Measurements from ENCODE around the gene HDHD3.
"Not testable (repeated sequence)": the region's sequence is repeated elsewhere in the genome, so short reads cannot be mapped to it uniquely, and the experiment has no call there.

The HDHD3 gene

DNA sequence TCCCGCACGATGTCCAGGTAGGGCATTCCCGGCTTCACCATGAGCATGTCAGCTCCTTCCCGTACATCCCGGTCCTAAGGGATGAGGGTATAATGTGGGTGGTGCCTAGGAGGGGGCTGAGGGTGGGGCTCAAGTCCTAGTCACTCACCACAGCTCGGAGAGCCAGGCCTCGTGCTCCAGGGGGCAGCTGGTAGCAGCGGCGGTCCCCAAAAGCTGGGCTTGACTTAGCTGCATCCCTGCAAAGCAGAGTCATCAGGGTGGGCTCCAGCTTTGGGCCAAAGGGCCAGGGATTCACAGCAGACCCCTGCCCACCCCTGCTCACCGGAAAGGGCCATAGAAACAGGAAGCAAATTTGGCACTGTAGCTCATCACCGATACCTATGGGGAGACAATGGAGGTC is 12.7 kb upstream of the HDHD3 start:
- DNase-seq (ENCODE audit: low spot score), result no peak

GRCh38 chr9:113388833-113389232 is 12.0 kb upstream of the HDHD3 start:
- no peak for DNase-seq (ENCODE audit: low spot score)

- peak; percentile 87 for DNase-seq (ENCODE audit: low spot score)
Measured at GRCh38 chr9:113387560-113388230, 10.9 kb upstream of the HDHD3 start.

- DNase-seq (ENCODE audit: low spot score), result no peak
Measured at GRCh38 chr9:113386571-113387393, 10.0 kb upstream of the HDHD3 start.

DNA sequence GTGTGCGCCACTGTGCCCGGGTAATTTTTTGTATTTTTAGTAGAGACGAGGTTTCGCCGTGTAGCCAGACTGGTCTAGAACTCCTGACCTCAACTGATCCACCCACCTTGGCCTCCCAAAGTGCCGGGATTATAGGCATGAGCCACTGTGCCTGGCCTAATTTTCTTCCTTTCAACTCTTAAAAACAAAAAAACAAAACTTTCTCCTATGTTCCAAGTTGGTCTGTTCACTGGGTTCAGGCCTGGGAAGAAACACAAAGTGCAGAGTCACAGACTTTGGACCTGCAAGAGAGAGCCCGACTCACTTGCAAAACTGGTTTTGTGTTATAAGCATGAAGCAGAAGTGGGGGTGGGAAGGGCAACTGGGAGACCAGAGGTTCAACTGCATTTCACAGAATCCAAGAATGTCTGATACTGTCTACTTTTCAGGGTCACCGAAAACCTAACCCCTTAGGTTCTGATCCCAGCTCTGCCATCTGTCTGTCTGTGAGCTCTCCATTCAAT is 5.2 kb upstream of the HDHD3 start:
- no peak for DNase-seq (ENCODE audit: low spot score)

DNA sequence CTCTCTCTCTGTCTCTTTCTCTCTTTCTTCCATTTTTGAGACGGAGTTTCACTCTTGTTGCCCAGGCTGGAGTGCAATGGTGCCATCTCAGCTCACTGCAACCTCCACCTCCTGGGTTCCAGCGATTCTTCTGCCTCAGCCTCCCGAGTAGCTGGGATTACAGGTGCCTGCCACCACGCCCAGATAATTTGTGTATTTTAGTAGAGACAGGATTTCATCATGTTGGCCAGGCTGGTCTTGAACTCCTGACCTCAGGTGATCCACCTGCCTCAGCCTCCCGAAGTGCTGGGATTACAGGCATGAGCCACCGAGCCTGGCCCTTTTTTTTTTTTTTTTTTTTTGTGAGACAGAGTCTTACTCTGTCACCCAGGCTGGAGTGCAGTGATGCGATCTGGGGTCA is 4.7 kb upstream of the HDHD3 start:
- DNase-seq (ENCODE audit: low spot score), result not testable (repeated sequence)

DNA sequence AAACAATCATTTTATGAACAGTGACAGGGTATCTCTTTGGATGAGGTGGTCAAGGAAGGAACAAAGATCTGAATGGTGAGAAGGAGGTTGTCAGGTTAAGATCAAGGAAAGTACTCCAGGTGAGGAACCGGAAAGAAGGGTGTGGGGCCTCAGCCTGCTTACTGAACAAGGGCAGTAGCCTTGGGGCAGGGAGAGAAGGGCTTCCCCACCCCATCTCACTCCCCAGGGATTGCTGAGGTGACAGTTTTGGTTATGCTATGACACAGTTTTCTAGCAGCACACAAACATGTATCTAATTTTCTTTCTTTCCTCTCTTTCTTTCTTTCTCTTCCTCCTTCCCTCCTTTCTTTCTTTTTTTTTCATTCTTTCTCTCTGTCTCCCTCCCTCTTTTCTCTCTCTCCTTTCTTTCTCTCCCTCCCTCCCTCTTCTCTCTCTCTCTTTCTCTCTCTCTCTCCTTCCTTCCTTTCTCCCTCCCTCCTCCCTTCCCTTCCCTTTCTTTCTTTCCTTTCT is 4.1 kb upstream of the HDHD3 start:
- DNase-seq (ENCODE audit: low spot score), result no peak

DNA sequence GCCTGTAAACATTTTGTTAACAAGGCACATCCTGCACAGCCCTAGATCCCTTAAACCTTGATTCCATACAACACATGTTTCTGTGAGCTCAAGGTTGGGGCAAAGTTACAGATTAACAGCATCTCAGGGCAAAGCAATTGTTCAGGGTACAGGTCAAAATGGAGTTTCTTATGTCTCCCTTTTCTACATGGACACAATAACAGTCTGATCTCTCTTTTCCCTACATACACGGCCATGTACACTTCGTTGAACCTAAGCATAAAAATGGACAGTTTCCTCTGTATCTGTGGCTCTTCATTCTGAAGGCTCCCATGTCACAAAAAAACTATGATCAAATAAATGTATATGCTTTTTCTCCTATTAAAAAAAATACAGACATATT is 3.0 kb upstream of the HDHD3 start:
- not testable (repeated sequence) for DNase-seq (ENCODE audit: low spot score)

- DNase-seq (ENCODE audit: low spot score), result not testable (repeated sequence)
Measured at GRCh38 chr9:113379094-113379828, 2.5 kb upstream of the HDHD3 start.

DNA sequence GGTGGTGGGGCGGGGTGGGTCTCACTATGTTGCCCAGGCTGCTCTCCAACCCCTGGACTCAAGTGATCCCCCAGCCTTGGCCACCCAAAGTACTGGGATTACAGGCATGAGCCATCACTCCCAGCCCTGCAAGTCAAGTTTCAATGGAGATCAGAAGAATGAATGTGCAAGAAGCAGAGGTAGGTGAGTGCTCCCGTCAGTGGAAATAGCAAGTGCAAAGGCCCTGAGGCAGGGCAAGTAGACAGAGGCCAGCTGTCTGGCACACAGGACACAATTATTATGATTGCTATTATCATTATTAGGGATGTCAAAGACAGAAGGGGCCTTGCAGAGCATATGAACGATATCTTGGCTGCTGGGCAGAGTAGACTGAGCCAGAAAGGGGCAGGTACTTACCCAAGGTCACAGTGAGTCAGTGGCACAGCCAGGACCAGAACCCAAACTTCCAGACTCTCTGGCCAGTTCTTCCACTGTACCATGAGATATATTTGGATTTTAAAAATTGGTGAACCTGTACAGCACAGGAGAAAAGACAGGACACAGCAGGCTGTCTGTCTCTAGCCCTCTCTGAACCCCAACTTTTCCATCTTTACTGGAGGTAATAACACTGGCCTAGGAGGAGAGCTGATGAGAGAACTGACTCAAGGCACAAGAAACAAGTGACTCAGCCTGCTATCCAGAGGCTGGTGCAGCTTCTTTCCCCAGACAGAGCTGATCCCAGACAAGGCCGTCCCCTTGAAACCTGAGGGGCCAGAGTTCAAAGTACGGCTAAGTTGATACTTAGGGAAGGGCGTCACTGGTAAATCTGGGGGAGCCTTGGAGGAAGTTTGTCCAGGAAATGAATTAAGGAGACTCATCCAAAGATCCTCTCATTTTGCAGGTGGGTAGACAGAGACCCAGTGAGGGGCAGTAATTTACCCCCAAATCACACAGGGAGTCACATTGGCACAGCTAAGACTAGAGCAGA is 1.4 kb downstream of the HDHD3 start:
- DNase-seq (ENCODE audit: low spot score), result no peak

- DNase-seq (ENCODE audit: low spot score), result no peak
Measured at GRCh38 chr9:113373676-113374392, 3.0 kb downstream of the HDHD3 start.

DNA sequence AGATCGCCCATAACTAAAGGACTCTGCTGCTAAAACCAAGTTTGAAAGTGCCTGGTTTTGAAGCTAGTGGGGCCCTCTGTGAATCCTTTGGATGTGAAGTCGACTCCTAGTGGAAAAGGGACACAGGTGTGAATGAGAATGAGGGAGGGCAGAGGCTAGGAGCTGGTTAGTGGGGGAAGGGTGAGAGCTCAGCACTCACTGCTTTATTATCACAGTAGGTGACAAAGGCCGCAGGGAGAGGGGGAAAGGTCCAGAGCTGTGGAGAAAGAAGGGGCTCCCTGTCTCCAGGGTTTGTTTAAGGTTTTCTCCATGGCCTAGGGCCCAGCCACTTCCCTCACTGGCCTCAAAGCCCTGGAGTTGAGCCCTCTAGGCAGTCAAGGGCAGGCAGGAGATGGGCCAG is 3.5 kb downstream of the HDHD3 start:
- no peak for DNase-seq (ENCODE audit: low spot score)

GRCh38 chr9:113372059-113372458 is 4.7 kb downstream of the HDHD3 start:
- no peak for DNase-seq (ENCODE audit: low spot score)

DNA sequence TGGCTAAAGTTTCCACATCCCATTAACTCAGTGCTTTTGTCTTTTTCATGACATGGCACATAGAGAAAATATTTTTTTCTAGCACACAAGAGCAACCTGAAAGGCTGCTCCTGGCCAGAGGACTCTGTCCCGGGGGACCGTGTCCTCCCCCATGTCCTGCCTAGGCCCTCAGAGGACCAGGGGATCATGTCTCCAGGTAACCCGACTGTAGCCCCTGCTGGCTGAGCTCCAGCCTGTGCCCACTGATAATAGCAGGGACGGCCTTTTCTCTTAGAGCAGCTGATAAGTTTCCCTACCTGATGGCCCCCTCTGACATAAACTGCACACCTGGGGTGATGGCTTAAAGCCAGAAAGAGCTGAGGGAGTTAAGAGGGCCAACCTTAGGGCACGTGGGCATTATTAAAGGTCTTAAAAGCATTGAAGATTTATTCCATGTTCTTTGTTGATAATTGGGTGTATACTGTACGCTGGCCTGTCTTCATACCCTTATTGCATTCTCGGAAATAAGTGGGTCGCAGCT is 5.9 kb downstream of the HDHD3 start:
- no peak for DNase-seq (ENCODE audit: low spot score)

GRCh38 chr9:113369855-113370140 is 7.0 kb downstream of the HDHD3 start:
- no peak for DNase-seq (ENCODE audit: low spot score)

- DNase-seq (ENCODE audit: low spot score), result no peak
Measured at GRCh38 chr9:113368982-113369854, 7.6 kb downstream of the HDHD3 start.

DNA sequence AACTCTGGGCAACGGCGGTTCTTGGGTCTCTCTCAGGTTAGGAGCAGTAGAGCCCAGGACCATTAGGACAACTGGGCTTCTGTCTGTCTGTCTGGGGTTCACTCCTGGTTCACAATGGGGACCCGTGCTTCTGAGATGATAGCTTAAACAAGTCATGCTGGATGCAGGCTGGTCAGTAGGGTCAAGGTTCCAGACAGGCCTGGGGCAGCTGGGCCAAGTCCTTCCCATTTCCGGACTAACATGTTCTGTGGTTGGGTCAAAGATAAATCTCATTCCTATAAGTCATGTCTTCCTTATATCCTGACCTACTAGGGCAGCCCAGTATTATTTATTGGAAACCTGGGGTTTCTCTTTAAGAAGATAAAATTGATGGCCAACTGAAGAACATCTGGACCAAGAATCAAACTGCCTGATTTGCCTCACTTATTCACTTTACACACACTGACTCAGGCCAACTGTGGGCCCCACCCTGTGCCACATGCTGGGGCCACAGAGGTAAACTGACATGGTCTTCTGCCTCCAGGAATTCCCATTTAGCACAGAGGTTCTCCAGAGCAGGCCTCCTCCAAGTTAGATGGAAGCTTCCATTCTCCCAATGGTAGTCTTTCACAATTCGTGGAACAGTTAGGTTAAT is 8.3 kb downstream of the HDHD3 start:
- no peak for DNase-seq (ENCODE audit: low spot score)

DNA sequence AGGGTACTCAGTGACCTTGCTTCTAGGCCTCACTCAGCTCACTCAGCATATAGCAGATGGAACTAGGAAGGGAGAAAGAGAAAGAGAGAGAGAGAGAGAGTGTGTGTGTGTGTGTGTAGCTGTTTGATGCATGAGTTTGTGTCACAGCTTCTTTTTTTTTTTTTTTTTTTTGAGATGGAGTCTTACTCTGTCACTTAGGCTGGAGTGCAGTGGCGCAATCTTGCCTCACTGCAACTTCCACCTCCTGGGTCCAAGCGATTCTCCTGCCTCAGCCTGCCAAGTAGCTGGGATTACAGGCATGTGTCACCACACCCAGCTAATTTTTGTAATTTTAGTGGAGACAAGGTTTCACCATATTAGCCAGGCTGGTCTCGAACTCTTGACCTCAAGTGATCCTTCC is 11.1 kb downstream of the HDHD3 start:
- DNase-seq (ENCODE audit: low spot score), result not testable (repeated sequence)

GRCh38 chr9:113364951-113365350 is 11.8 kb downstream of the HDHD3 start:
- no peak for DNase-seq (ENCODE audit: low spot score)

Data from HuH-7 (cell line).